Adrenal gland (tissue), 12 donors: ENCODE results near the gene FAM50A. TPM values are rescaled to one million over a fixed set of nuclear protein-coding genes. Genes with fewer than 3 reads are reported as not detected.

ENCODE experiments used
- DNase-seq, 7 donors: peaks; one replicate each; pipeline ENCODE4 v3.0.0-alpha.2; 2019 to 2020
- H3K27ac ChIP-seq, 5 donors: fragments of 200-600 bp; sonication (generic) in 4 of 5; 1 replicate in 3 of 5; 2 replicates in 2 of 5; pipeline versions ENCODE4 v1.5.1 to v1.8.0; 2016 to 2020; ENCODE audit warnings: mild to moderate bottlenecking in 1 of 5
- H3K27me3 ChIP-seq: fragments of 200-600 bp; 2 replicates; pipeline ENCODE4 v1.8.0; 2021
- H3K36me3 ChIP-seq, 2 donors: fragments of 200-600 bp; replicated peaks in 1 of 2; 1 replicate in 1 of 2; 2 replicates in 1 of 2; pipeline versions ENCODE4 v1.5.1 to v1.8.0; 2018 to 2022
- H3K4me1 ChIP-seq, 2 donors: fragments of 200-600 bp; replicated peaks in 1 of 2; 1 replicate in 1 of 2; 2 replicates in 1 of 2; pipeline versions ENCODE4 v1.5.1 to v1.8.0; 2018 to 2021
- H3K4me3 ChIP-seq, 4 donors: fragments of 200-600 bp; sonication (generic) in 3 of 4; one replicate each; pipeline ENCODE4 v1.5.1; 2016 to 2018
- H3K9me3 ChIP-seq, 3 donors: fragments of 200-600 bp; sonication (generic) in 1 of 3; replicated peaks in 1 of 3; 1 replicate in 2 of 3; 2 replicates in 1 of 3; pipeline versions ENCODE4 v1.5.1 to v1.8.0; 2016 to 2021
- POLR2A ChIP-seq, 2 donors: fragments of 450-650 bp; IDR thresholded peaks; one replicate each; pipeline ENCODE4 v1.6.1; 2017; ENCODE audit warnings: antibody characterized with exemption in 2 of 2, mild to moderate bottlenecking in 2 of 2, moderate library complexity in 1 of 2
- WGBS, 4 donors: extraction: QIAGEN DNeasy Blood & Tissue Kit in 2 of 4; methylation state at CpG; one replicate each; pipeline versions ENCODE4 v1.1.5 to v1.1.7; 2013 to 2017; 5-methylcytosine and 5-hydroxymethylcytosine counted together
- intact Hi-C, 2 donors: fragments of 100-400 bp; cut with DNase I; formaldehyde crosslinking; loops; one replicate each; pipeline versions ENCODE4 v1.14.1 to v1.15.0; 2022 to 2023
- polyA plus RNA-seq, 3 donors: library from polyadenylated mRNA; stranded (reverse); fragments of 200-250 nt in 2 of 3; fragments of 350-450 nt in 1 of 3; fragmentation: Illumina TruSeq in 1 of 3; extraction: RNeasy Lipid Tissue Mini Kit (QIAGEN cat#74804) in 1 of 3; gene quantifications; one replicate each; pipeline ENCODE4 v1.2.3, GENCODE V29; 2013 to 2014
- total RNA-seq, 9 donors: library from RNA; depleted of rRNA in 4 of 9; stranded (reverse); fragments of >200 nt in 4 of 9; fragments of 120-200 nt in 1 of 9; fragmentation: NEBNext Ultra II Directional in 1 of 9; extraction: Animal tissue kit (Norgen Biotek cat#: 25700) in 1 of 9; gene quantifications; one replicate each; pipeline versions ENCODE4 v1.1.0 to v1.2.4, GENCODE V29; 2013 to 2023
- TF ChIP-seq, protein P1 (sequence below), 6 experiments: fragments of 450-650 bp in 4 of 6; fragments of 200-600 bp in 2 of 6; sonication (generic) in 1 of 6; IDR thresholded peaks; 1 replicate in 5 of 6; 2 replicates in 1 of 6; pipeline versions ENCODE4 v1.5.1 to v1.8.0; 2016 to 2021; ENCODE audit warnings: antibody characterized with exemption in 6 of 6, mild to moderate bottlenecking in 2 of 6, moderate library complexity in 1 of 6
- donor health status: healthy with polysubstance abuse.
- donor health status: Bipolar disorder and iron deficiency.
- donor health status: DM: yes; HTN: yes; CAD: no.
- donor health status: DM: no; HTN: no; CAD: no.
- donor health status: DM: no; HTN: no; CAD: no.
- donor health status: DM: yes; HTN: yes; CAD: no.

FAM50A gene
- total and polyA plus RNA-seq, 12 donors: 25.1 to 451 (median 59.4) TPM

GRCh38 chrX:154446430-154446829, 2.5 kb downstream of the FAM50A start:
- Histone ChIP-seq H3K4me3 (no peak overlapping the region), H3K36me3 (peaks cover 0 to 44% of the 10 kb centered on the region in 2 donors), H3K27ac (no peak overlapping the region), H3K9me3 (no peaks in the 10 kb centered on the region), H3K27me3 (no peaks in the 10 kb centered on the region), H3K4me1 (peaks cover 0 to 15% of the 10 kb centered on the region in 2 donors)
- no peak for DNase-seq
- intact Hi-C loops: no loop called here
- TF ChIP-seq POLR2A (IDR thresholded peaks at IDR 0.05): no peak
- TF ChIP-seq, protein P1, sequence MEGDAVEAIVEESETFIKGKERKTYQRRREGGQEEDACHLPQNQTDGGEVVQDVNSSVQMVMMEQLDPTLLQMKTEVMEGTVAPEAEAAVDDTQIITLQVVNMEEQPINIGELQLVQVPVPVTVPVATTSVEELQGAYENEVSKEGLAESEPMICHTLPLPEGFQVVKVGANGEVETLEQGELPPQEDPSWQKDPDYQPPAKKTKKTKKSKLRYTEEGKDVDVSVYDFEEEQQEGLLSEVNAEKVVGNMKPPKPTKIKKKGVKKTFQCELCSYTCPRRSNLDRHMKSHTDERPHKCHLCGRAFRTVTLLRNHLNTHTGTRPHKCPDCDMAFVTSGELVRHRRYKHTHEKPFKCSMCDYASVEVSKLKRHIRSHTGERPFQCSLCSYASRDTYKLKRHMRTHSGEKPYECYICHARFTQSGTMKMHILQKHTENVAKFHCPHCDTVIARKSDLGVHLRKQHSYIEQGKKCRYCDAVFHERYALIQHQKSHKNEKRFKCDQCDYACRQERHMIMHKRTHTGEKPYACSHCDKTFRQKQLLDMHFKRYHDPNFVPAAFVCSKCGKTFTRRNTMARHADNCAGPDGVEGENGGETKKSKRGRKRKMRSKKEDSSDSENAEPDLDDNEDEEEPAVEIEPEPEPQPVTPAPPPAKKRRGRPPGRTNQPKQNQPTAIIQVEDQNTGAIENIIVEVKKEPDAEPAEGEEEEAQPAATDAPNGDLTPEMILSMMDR (IDR thresholded peaks at IDR 0.05): no peak
- 84 to 92% (median 90%) methylated on average over 8 to 12 of the region's 12 CpGs for WGBS, 4 donors

- Histone ChIP-seq H3K27me3 (no peaks in the 10 kb centered on the region), H3K4me1 (peaks cover 0 to 15% of the 10 kb centered on the region in 2 donors), H3K27ac (no peak overlapping the region), H3K36me3 (peaks cover 0 to 31% of the 10 kb centered on the region in 2 donors), H3K9me3 (no peaks in the 10 kb centered on the region), H3K4me3 (no peak overlapping the region)
- no peak for TF ChIP-seq POLR2A (IDR thresholded peaks at IDR 0.05)
- TF ChIP-seq, protein P1 (IDR thresholded peaks at IDR 0.05): no peak
- WGBS, 4 donors: 80 to 88% (median 86%) methylated on average over 1 to 14 of the region's 14 CpGs
- intact Hi-C loops: no loop called here
- DNase-seq: no peak
These were observed 4.5 kb downstream of the FAM50A start for GRCh38 chrX:154448484-154448883.

DNA sequence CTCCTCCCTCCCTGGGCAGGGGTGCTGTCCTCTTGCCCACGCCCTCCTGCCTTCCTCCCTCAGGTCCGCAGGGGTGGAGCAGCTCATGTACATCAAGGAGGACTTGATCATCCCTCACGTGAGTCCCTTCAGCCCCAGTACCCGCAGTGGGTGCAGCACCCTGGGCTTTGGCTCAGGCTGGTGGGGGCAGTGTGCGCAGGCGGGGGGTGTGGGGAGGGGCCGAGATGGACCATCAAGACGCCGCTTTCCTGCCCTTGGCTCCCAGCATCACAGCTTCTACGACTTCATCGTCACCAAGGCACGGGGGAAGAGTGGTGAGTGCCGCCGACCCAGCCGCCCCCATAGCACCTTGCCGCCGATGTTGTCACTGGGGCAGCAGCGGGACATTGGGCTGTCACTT, 5.7 kb downstream of the FAM50A start:
- WGBS, 4 donors: 85 to 94% (median 88%) methylated on average over 14 to 18 of the region's 18 CpGs; no CpG with 5 or more reads in 1 of the 4 donors
- Histone ChIP-seq H3K27ac (no peak overlapping the region), H3K36me3 (peaks cover 0 to 31% of the 10 kb centered on the region in 2 donors), H3K4me1 (peaks cover 0 to 13% of the 10 kb centered on the region in 2 donors), H3K9me3 (no peaks in the 10 kb centered on the region), H3K4me3 (no peak overlapping the region), H3K27me3 (no peaks in the 10 kb centered on the region)
- intact Hi-C loops: no loop called here
- TF ChIP-seq, protein P1 (IDR thresholded peaks at IDR 0.05): no peak
- TF ChIP-seq POLR2A (IDR thresholded peaks at IDR 0.05): no peak
- DNase-seq: no peak

DNA sequence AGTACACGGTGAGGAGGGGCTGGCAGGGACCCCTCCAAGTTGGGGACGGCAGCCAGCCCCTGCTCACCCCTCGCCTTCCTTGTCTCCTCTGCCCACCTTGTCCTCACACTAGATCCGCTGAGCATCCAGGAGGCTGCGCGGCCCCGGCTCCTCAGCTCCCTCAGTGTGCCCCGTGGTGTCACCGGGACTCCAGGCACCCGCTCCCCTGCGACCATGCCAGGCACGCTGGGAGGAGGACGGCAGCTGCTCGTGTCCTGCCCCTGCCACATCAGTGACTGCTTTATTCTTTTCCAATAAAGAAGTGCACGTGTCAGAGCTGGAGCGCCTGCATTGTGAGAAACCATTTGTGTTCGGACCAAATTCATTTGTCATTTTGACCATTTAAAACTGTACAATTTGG, 6.4 kb downstream of the FAM50A start:
- Histone ChIP-seq H3K36me3 (peaks cover 0 to 31% of the 10 kb centered on the region in 2 donors), H3K27ac (no peak overlapping the region), H3K4me3 (no peak overlapping the region), H3K4me1 (peaks cover 0 to 6% of the 10 kb centered on the region in 2 donors), H3K27me3 (no peaks in the 10 kb centered on the region), H3K9me3 (no peaks in the 10 kb centered on the region)
- WGBS, 4 donors: 87 to 93% (median 91%) methylated on average over 3 to 17 of the region's 17 CpGs
- intact Hi-C loops: no loop called here
- no peak for DNase-seq
- TF ChIP-seq POLR2A (IDR thresholded peaks at IDR 0.05): no peak

DNA sequence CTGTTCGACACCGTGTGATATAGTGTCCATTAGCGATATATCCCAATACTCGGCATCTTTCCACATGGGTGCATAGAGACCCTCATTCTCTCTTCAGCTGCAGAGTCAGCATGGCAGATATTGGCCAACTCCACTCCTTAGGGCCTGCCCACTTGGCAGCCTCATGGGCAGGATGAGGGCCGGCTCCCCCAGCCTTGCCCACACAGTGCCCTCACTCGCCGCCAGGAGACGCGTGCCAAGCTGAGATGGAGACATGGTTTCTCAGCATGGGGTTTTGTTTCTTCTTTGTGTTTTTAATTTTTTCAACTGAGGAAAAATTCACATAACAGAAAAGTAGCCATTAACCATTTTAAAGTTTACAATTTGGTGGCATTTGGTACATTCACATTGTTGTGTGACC, 8.9 kb downstream of the FAM50A start:
- intact Hi-C loops: no loop called here
- 91 to 93% (median 92%) methylated on average over 5 to 9 of the region's 9 CpGs for WGBS, 4 donors
- Histone ChIP-seq H3K4me1 (no peaks in the 10 kb centered on the region), H3K36me3 (peaks cover 0 to 31% of the 10 kb centered on the region in 2 donors), H3K9me3 (no peaks in the 10 kb centered on the region), H3K27me3 (no peaks in the 10 kb centered on the region), H3K4me3 (no peak overlapping the region), H3K27ac (no peak overlapping the region)
- DNase-seq: no peak
- TF ChIP-seq POLR2A (IDR thresholded peaks at IDR 0.05): no peak
- TF ChIP-seq, protein P1 (IDR thresholded peaks at IDR 0.05): no peak
